Measurements from ENCODE around the gene C2orf76. TPM values are rescaled to one million over a fixed set of nuclear protein-coding genes. Genes with fewer than 3 reads are reported as not detected.

Gene C2orf76
- total and polyA plus RNA-seq, 2 experiments from 2014 or later: 9.5 to 17.0 TPM

DNA sequence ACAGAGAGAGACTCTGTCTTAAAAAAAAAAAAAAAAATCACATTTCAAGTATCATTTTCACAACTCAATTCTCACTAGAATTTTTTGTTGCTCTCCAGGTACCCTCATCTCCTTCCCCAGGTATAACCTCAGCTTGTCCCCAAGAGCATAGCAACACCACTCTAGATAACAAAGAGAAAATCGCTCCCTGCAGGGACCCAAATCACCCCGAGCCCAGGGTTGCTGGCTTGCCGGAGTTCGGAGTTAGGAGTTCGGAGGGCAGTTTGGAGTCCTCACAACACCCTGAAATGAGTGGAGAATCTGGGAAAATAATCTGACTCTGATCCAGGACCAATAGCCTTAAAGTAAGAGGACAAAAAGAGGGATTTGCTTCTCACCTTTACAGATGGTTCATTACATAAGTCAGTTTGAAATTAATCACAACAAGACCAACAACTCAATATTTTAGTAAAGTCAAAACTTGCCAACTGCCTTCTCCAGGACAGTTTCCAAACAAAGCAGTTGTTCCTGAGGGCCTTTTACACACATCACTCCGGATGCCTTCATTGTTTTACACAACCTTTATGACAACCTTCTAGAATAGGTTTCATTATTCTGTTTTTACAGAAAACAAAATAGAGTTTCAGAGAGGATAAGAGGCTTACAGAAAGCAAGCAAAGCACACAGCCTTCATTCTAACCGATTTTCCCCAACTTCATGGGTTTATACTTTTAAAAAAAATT is 59.1 kb downstream of the C2orf76 start:
- Histone ChIP-seq H3K27me3 (peaks cover 11% of the 10 kb centered on the region), H3K9me3 (ENCODE audit: low read depth) (no peaks in the 10 kb centered on the region), H3K27ac (no peak overlapping the region), H3K4me3 (no peak overlapping the region), H3K36me3 (no peaks in the 10 kb centered on the region), H3K4me1 (ENCODE audit: low read depth) (no peaks in the 10 kb centered on the region)
- TF ChIP-seq, protein P1, sequence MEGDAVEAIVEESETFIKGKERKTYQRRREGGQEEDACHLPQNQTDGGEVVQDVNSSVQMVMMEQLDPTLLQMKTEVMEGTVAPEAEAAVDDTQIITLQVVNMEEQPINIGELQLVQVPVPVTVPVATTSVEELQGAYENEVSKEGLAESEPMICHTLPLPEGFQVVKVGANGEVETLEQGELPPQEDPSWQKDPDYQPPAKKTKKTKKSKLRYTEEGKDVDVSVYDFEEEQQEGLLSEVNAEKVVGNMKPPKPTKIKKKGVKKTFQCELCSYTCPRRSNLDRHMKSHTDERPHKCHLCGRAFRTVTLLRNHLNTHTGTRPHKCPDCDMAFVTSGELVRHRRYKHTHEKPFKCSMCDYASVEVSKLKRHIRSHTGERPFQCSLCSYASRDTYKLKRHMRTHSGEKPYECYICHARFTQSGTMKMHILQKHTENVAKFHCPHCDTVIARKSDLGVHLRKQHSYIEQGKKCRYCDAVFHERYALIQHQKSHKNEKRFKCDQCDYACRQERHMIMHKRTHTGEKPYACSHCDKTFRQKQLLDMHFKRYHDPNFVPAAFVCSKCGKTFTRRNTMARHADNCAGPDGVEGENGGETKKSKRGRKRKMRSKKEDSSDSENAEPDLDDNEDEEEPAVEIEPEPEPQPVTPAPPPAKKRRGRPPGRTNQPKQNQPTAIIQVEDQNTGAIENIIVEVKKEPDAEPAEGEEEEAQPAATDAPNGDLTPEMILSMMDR (IDR thresholded peaks at IDR 0.05; ENCODE audit: low read depth, low read length): no peak
- no peak for DNase-seq (ENCODE audit: low read depth in 1 of 2, low spot score in 1 of 2)

DNA sequence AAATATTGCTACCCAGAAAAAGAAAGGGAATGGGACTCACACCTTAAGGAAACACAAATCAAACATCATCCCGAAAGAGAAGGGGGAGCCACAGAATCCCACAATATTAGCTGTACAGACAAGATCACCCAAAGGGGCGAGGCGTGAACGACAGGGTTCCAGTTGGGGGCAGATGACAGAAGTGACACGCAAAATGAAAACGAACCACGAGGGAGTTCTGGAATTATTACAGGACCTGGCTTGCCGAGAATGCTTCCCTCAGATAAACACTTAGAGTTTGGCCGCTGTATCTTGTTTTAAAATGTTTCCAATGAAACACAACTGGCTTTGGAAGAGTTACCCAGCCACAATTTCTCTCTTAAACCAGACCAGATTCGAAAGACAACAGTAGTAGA is 60.4 kb downstream of the C2orf76 start:
- DNase-seq (ENCODE audit: low read depth in 1 of 2, low spot score in 1 of 2): no peak
- no peaks in the 10 kb centered on the region for H3K4me1 ChIP-seq (ENCODE audit: low read depth)
- peaks cover 11% of the 10 kb centered on the region for H3K27me3 ChIP-seq
- H3K36me3 ChIP-seq: no peaks in the 10 kb centered on the region
- H3K27ac ChIP-seq: no peak overlapping the region
- no peaks in the 10 kb centered on the region for H3K9me3 ChIP-seq (ENCODE audit: low read depth)
- TF ChIP-seq, protein P1 (IDR thresholded peaks at IDR 0.05; ENCODE audit: low read depth, low read length): no peak
- no peak overlapping the region for H3K4me3 ChIP-seq

DNA sequence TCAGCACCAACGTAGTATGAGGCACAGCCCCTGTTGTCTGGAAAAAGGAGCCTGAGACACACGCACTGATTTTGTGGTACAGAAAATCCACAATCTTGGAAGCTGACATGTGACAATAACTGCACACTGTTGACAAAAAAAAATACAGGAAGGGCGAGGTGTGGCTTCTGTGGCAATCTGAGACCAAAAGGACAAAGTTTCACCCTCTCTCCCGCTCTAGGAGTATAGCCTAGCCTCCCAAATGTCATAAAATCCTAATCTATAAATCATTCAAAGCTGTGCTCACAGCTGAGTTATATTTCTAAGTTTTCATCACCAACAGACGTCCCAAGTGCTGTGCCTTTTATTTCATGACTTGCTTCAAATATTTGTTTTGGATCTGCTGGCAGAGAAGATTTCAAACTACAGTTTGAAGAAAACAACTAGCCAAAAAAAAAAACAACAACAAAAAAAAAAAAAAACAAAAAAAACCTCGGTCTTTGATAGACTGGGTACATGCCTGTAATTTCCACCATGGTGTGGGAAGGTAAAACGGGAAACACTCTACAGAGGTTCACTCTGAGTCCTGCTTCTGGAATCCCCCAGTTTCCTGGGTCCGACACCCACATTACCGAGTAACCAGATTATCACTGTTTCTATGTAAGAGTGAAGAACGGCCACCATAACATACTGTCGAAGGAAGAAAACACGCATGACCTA is 61.0 kb downstream of the C2orf76 start:
- Histone ChIP-seq H3K27me3 (peaks cover 12% of the 10 kb centered on the region), H3K27ac (no peak overlapping the region), H3K4me3 (no peak overlapping the region), H3K9me3 (ENCODE audit: low read depth) (no peaks in the 10 kb centered on the region), H3K4me1 (ENCODE audit: low read depth) (no peaks in the 10 kb centered on the region), H3K36me3 (no peaks in the 10 kb centered on the region)
- no peak for DNase-seq (ENCODE audit: low read depth in 1 of 2, low spot score in 1 of 2)
- TF ChIP-seq, protein P1 (IDR thresholded peaks at IDR 0.05; ENCODE audit: low read depth, low read length): no peak

DNA sequence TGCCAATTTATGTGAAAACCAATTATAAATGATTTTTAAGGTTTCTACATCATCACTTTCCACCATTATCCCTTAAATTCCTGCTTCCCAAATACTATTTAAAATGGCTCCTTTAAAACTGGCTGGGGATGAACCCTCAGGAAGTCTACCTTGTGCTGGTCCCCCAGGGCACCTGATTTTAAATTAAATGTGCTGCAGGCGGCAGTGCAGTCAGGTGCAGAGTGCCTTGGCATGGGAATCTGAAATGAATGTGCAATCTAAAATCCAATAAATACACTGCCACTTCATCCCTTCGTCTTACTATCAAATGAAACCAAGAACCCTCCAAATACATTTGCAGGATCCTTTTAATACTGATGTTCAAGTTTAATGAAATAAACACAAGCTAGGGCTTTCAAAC is 61.8 kb downstream of the C2orf76 start:
- Histone ChIP-seq H3K9me3 (ENCODE audit: low read depth) (no peaks in the 10 kb centered on the region), H3K4me1 (ENCODE audit: low read depth) (no peaks in the 10 kb centered on the region), H3K27ac (no peak overlapping the region), H3K4me3 (no peak overlapping the region), H3K36me3 (no peaks in the 10 kb centered on the region), H3K27me3 (peaks cover 16% of the 10 kb centered on the region)
- TF ChIP-seq, protein P1 (IDR thresholded peaks at IDR 0.05; ENCODE audit: low read depth, low read length): no peak
- no peak for DNase-seq (ENCODE audit: low read depth in 1 of 2, low spot score in 1 of 2)

DNA sequence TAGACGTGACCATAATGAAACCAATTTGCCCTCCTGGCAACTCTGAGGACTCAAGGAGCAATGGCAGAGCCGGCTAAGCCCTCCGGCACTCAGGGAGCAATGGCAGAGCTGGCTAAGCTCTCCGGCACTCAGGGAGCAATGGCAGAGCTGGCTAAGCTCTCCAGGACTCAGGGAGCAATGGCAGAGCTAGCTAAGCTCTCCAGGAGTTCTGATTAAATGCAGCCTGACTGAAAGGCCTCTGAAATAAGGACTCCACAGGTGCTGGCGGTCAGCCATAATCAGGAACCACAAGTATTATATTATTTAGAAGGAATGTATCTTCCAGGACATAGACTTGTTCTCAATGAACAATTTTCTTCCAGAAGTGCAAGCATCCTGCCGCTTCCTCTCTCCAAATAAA is 65.2 kb downstream of the C2orf76 start:
- Histone ChIP-seq H3K4me3 (no peak overlapping the region), H3K36me3 (no peaks in the 10 kb centered on the region), H3K4me1 (ENCODE audit: low read depth) (no peaks in the 10 kb centered on the region), H3K9me3 (ENCODE audit: low read depth) (no peaks in the 10 kb centered on the region), H3K27ac (no peak overlapping the region), H3K27me3 (peaks cover 16% of the 10 kb centered on the region)
- no peak for DNase-seq (ENCODE audit: low read depth in 1 of 2, low spot score in 1 of 2)
- TF ChIP-seq, protein P1 (IDR thresholded peaks at IDR 0.05; ENCODE audit: low read depth, low read length): no peak

Data from cardiac muscle cell (in vitro differentiated cells and primary cell).